ENCODE measurements around the gene NSD2.

Gene NSD2

GRCh38 chr4:1948892-1949436, 77.8 kb downstream of the NSD2 start:
- DNase-seq, result no peak

- no peak for DNase-seq
Measured at GRCh38 chr4:1950369-1950768, 79.2 kb downstream of the NSD2 start.

DNA sequence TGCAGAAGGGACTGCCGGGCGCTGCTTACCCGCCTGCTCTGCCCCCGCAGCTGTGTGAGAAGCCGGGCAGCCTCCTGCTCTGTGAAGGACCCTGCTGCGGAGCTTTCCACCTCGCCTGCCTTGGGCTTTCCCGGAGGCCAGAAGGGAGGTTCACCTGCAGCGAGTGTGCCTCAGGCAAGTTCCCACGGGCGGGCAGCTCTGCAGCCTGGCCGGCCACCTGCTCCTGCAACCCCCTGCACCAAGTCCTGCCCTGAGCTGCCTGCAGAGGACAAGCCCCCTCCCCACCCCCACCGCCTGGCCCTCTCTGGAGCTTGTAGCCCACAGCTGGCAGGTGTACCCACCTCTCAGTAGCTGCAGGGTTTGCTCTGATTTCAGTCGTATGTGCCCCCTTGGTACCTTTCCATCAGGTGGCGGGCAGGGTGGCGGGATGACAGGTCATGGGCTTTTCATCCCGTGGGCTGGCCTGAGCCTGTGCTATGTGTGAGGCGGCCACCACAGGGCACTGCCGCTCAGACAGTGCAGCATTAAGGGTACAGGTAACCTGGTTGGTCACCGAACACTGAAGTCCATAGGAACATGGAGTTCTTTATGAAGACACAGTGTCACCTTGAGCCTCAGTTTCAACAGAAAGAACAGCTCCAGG, 81.0 kb downstream of the NSD2 start:
- DNase-seq, result no peak

DNA sequence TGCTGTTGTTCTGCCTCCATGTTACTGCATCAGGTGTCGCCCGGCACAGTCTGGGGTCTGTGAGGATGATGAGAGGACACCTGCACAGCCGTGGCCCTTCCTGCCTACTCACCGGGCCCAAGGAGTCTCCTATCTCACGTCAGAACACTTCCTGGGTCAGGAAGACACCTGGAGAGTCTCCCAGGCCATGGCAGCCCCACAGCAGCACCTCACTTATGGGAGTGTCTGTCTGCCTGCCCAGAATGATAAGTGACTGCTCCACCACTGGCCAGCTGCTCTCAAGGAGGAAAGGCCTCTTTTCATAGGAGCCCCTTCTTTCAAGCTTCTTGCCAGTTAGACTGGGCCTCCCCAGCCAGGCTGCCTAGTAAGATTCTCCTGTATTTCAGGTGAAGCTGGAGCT, 81.5 kb downstream of the NSD2 start:
- no peak for DNase-seq

- no peak for DNase-seq
Measured at GRCh38 chr4:1953335-1953734, 82.1 kb downstream of the NSD2 start.

DNA sequence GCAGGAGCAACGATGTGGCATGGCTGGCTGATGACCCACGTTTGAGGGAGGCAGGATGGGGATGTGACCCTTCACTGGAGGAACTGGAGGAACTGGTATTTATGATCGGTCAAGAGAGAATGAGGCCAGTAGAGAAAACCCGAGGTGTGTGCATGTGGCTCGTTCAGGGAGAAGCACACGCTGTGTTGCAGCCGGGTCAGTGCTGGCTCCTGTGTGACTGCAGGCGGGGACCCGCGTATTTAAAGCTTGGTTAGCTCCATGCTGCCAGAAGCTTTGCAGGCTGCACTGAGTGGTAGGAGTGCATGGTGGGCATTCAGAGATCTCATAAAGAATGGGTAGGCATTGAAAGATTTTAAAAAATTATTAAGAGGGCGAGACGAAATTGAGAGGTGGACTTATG, 85.4 kb downstream of the NSD2 start:
- no peak for DNase-seq

GRCh38 chr4:1958276-1959103, 87.3 kb downstream of the NSD2 start:
- DNase-seq, result no peak

DNA sequence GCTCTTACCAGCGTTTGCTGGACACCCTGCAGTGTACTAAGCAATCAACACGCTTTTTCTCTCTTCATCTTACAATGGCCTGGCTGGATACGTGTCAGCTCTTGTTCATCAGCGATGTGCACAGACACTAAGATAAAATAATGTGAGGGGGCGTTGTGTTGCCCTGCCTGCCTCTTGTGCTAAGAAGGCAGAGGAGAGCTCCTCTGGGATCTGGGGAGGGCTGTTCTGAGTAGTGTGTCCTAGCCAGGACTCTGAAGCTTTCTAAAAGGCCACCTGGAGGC, 87.9 kb downstream of the NSD2 start:
- DNase-seq, result no peak

DNA sequence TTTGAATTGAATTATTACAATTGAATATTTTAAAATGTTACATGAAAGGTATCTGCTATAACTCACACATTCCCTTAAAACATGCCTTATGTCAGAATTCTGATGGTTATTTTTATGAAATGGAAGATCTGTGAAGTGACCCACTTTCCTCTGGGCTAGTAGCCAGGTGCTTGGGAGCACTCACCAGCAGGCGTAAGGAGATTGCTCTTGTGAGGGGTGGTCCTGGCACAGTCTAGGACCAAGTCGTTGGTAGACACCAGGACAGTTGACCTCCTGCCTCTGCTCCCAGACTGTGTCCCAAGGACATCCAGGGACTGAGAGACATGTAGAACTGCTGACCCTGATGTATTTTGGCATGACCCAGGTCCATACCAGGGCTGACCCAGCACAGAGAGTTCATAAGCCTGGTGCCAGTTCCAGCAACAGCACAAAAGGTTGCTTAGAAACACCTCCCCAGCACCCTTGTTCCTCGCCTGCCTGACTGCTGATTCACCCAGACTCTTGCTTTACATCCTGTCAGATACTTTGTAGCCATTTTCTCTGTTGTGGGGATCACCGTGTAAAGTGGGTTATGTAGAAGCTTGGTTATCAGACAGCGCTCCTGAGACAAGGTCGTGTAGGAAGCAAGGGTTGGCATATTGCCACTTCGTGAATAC, 89.1 kb downstream of the NSD2 start:
- no peak for DNase-seq

- DNase-seq, result no peak
Measured at GRCh38 chr4:1961038-1961437, 89.8 kb downstream of the NSD2 start.

DNA sequence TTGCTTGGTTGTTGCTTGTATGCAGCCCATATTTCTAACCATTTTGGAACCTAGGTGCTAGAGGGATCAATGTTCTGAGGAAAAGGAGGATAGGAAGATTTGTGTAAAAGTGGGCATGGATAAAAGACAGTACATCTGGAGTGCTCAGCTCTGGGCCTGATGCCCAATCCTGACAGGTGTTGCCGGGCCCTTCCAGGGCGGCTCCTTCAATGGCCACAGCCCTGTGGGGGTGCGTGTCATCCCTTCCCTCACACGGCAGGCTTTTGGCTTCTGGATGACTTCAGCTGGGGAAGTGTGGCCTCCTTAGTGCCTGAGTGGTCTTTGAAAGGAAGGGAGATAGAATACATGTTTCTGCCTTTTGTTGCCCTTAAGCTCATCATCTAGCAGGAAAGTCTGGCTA, 90.4 kb downstream of the NSD2 start:
- DNase-seq, result no peak

DNA sequence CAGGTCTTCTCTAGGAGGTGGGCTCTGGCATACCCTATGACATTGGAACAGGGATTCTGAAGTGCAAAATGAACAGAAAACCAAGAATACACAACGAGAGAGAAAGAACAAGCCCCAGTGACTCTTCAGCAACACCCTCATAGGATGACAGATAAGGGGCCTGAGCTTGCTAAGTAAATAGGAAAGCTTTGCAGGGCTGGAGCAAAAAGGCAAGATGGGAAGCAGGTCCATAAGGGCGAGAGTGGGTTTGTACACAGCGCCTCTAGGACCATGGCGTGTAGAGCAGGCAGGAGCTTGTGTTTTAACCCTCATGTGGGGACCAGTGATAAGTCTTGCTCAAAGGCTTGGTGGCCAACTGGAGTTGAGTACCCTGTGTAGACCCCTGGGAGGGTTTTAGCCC, 91.8 kb downstream of the NSD2 start:
- no peak for DNase-seq

- no peak for DNase-seq
Measured at GRCh38 chr4:1964443-1964842, 93.2 kb downstream of the NSD2 start.

- no peak for DNase-seq
Measured at GRCh38 chr4:1964971-1965370, 93.8 kb downstream of the NSD2 start.

DNA sequence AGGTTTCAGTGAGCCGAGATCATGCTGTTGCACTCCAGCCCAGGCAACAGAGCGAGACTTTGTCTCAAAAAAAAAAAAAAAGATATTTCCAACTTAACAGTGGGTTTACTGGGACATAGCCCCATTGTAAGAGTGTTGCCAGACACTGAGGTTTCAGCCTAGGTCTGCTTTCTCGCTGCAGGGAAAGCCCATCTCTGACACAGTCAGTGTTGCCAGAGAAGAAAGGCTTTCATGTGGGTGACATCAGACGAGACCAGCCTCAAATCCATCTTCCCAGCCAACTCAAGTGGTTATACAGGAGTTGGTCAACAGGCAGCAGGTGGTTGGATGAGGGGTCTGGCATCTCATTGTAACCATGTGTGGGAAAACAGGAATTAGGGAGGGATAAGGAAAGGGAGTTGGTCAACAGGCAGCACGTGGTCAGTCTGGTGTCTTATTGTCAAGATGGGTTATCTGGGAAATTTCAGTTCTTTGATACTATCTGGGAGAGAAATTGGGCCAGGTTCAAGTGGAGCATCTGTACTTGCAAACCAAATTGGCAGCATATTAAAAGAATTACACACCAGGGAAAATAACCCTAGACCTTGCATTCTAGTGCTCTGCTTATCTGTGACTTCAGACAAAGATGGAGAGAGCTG, 96.4 kb downstream of the NSD2 start:
- DNase-seq, result no peak

DNA sequence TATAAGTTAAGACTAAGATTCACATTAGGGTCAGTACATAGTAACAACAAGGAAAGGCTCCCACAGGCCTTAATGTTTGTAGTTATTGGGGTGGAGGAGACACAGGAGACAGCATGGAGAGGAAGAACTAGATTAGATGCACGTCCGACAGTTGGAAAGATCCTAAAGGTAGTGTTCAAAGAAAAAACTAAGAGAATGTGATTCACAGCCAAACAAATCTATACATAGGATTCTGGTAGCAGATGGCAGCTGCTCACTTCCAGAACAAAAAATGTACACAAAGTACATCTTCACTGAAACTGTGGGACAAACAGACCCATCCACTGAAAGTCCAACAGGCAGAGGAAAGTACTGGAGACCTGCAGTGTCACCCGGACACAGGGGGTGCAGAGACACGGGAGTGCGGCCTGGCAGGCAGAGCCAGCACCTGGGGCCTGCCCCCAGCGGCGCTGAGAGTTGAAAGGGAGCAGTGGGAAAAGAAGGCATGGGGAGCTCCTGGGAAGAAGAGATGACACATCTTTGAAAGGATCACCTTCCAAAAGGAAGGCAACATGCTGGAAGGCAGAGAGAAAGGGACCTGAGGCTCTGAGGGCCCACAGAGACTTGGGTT, 97.6 kb downstream of the NSD2 start:
- DNase-seq, result no peak

GRCh38 chr4:1969928-1970723, 98.9 kb downstream of the NSD2 start:
- DNase-seq, result no peak

DNA sequence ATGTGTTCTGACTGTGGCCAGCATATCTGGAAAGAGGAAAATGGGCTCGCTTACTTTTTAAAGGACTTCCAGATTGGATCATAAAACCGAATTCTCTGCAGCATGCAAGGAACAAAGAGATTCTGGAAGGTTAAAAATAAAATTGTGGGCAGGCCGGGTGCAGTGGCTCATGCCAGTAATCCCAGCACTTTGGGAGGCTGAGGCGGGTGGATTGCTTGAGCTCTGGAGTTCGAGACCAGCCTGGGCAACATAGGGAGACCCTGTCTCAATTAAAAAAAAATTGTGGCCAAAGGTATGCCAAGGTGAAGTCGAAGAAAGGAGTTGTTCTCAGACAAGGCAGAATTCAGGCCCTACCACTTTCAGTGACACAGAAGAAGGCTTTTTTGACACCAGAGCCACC, 99.7 kb downstream of the NSD2 start:
- DNase-seq, result no peak

DNA sequence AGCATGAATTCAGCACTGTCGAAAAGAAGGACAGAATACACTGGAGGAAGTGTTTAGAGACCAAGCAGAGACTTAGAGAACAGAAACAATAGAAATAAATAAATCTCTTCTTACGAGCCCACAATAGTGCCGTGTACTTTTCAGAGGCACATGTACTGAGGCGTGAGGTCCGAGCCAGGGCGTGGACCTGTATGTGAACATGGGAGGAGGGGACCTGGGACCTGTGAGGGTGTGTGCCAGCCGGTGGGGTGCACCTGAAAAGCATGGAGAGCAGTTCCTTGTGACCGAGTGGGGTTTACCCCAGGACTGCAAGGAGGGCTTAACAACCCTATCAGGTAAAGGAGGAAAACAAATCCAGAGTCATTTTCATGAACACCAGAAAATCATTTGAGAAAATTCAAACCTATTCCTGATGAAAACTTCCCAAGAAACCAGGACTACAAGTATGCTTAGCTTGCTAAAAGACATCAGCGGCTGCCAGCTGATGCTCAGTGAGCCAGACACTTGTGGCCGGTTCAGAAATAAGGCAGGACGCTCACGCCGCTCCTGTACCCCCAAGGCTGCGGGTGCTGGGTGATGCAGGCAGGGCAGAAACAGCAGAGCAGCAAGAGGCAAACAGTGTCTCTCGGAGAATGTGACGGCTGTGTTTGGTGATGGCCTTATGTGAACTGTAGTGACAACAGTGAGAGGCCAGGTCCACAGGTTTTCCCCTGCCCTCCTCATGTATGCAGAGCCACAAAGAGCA, 100.4 kb downstream of the NSD2 start:
- no peak for DNase-seq

GRCh38 chr4:1972414-1972813, 101.2 kb downstream of the NSD2 start:
- no peak for DNase-seq

DNA sequence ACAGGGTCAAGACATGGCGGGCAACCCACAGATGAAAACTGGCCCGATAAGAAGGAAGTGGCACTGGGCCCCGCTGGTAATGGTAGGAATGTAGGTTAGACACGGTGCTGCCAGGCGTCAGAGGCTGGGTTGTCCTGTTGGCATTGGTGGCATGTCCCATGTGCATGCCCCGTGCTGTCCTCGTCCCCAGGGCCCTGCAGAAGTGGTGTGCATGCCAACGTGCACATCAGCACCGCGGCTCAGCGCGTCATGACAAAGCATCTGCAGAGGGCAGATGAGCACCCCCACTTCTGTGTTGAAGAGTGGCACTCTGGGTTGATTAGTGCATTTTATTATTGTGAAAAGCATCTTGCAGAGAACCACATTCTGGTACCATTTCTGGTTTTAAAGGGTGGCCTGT, 102.0 kb downstream of the NSD2 start:
- DNase-seq, result no peak

DNA sequence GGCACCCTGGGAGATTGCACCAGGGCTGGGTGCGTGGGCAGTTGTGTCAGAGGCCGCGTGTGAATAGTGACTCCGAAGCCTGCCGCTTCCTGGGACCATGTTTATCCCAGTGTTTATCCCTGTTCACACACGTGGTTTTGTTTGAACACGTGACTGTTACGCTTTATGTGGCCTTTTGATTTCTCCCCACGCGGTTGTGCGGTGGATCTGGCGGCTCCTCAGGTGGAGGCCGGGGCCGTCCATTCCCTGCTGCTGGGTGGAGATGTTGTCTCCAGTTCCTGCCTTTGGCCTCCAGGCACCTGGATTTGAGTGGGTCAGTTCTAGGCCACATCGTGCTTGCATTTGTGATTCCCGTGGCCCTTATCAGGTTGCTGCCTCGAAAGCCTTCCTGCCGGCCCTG, 102.5 kb downstream of the NSD2 start:
- no peak for DNase-seq

All from fibroblast of skin of right quadriceps (primary cell).